ENCODE results near the gene ADPRM.

The ADPRM gene

GRCh38 chr17:10752696-10753095 lies 55.3 kb downstream of the ADPRM start:
- no peaks in the 10 kb centered on the region for H3K36me3 ChIP-seq (replicated peaks)
- H3K27ac ChIP-seq = no peak overlapping the region
- in situ Hi-C loops (cut with HindIII; ENCODE audit: low pct_ligation_motif_present, low sequenced_read_pairs) = no loop called here
- TF ChIP-seq CTCF (IDR thresholded peaks at IDR 0.05; ENCODE audit: low read depth, low read length, missing control alignments) = no peak
- no peak for DNase-seq
- no peaks in the 10 kb centered on the region for H3K27me3 ChIP-seq (replicated peaks)
- H3K4me3 ChIP-seq (ENCODE audit: low read depth, low read length) = no peak overlapping the region

GRCh38 chr17:10754109-10754508 lies 56.7 kb downstream of the ADPRM start:
- peak; percentile 6 for DNase-seq
- no peaks in the 10 kb centered on the region for H3K27me3 ChIP-seq (replicated peaks)
- H3K36me3 ChIP-seq (replicated peaks) = no peaks in the 10 kb centered on the region
- no peak overlapping the region for H3K27ac ChIP-seq
- in situ Hi-C loops (cut with HindIII; ENCODE audit: low pct_ligation_motif_present, low sequenced_read_pairs) = no loop called here
- TF ChIP-seq CTCF (IDR thresholded peaks at IDR 0.05; ENCODE audit: low read depth, low read length, missing control alignments) = peak; percentile 59
- H3K4me3 ChIP-seq (ENCODE audit: low read depth, low read length) = no peak overlapping the region

- no peak overlapping the region for H3K27ac ChIP-seq
- in situ Hi-C loops (cut with HindIII; ENCODE audit: low pct_ligation_motif_present, low sequenced_read_pairs) = no loop called here
- no peaks in the 10 kb centered on the region for H3K36me3 ChIP-seq (replicated peaks)
- no peak overlapping the region for H3K4me3 ChIP-seq (ENCODE audit: low read depth, low read length)
- TF ChIP-seq CTCF (IDR thresholded peaks at IDR 0.05; ENCODE audit: low read depth, low read length, missing control alignments) = no peak
- no peak for DNase-seq
- H3K27me3 ChIP-seq (replicated peaks) = no peaks in the 10 kb centered on the region
These were observed 57.6 kb downstream of the ADPRM start for GRCh38 chr17:10754861-10755591.

GRCh38 chr17:10755592-10756127 lies 58.3 kb downstream of the ADPRM start:
- Histone ChIP-seq H3K36me3 (replicated peaks) (no peaks in the 10 kb centered on the region), H3K27me3 (replicated peaks) (no peaks in the 10 kb centered on the region), H3K4me3 (ENCODE audit: low read depth, low read length) (no peak overlapping the region), H3K27ac (no peak overlapping the region)
- no peak for TF ChIP-seq CTCF (IDR thresholded peaks at IDR 0.05; ENCODE audit: low read depth, low read length, missing control alignments)
- no peak for DNase-seq
- in situ Hi-C loops (cut with HindIII; ENCODE audit: low pct_ligation_motif_present, low sequenced_read_pairs) = no loop called here

GRCh38 chr17:10756185-10756584 lies 58.8 kb downstream of the ADPRM start:
- Histone ChIP-seq H3K27me3 (replicated peaks) (no peaks in the 10 kb centered on the region), H3K4me3 (ENCODE audit: low read depth, low read length) (no peak overlapping the region), H3K27ac (no peak overlapping the region), H3K36me3 (replicated peaks) (no peaks in the 10 kb centered on the region)
- TF ChIP-seq CTCF (IDR thresholded peaks at IDR 0.05; ENCODE audit: low read depth, low read length, missing control alignments) = no peak
- in situ Hi-C loops (cut with HindIII; ENCODE audit: low pct_ligation_motif_present, low sequenced_read_pairs) = no loop called here
- DNase-seq = no peak

- TF ChIP-seq CTCF (IDR thresholded peaks at IDR 0.05; ENCODE audit: low read depth, low read length, missing control alignments) = no peak
- no peak overlapping the region for H3K27ac ChIP-seq
- in situ Hi-C loops (cut with HindIII; ENCODE audit: low pct_ligation_motif_present, low sequenced_read_pairs) = no loop called here
- H3K27me3 ChIP-seq (replicated peaks) = no peaks in the 10 kb centered on the region
- no peaks in the 10 kb centered on the region for H3K36me3 ChIP-seq (replicated peaks)
- no peak overlapping the region for H3K4me3 ChIP-seq (ENCODE audit: low read depth, low read length)
- no peak for DNase-seq
These were observed 59.2 kb downstream of the ADPRM start for GRCh38 chr17:10756619-10757018.
